ENCODE data around the gene TOPORS.

The TOPORS gene

DNA sequence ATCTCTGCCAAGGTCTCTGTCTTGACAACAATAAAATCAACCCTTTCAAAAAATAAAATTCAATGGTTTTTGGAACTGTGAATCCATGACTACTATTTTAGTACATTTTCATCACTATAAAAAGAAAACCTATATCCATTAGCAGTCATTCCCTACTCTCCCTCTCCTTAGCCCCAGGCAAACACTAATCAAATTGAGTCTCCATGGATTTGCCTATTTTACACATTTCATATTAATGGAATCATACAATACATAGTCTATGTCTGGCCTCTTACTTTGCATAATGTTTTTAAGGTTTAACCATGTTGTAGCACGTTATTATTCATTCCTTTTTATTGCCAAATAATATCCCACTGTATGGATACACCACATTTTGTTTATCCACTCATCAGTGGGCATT lies 50.5 kb downstream of the TOPORS start:
- DNase-seq, result no peak

DNA sequence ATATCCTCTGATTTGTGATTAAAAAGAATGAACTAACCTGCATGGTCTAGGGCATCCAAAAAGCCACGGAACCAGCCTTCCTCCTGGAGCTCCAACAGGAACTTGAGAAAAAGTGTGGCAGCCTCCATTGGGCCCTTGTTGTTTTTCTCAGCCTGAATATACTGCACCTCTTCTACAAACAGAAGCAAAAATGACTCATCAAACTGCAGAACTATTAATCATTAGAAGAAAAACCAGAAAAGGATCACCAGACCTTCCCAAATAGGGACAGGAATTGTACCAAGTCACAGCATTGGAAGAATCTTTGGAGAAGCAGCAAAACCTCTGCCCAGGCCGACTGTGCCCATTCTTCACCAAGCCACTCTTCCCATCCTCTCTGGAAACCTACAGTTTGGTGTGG lies 51.6 kb downstream of the TOPORS start:
- no peak for DNase-seq

DNA sequence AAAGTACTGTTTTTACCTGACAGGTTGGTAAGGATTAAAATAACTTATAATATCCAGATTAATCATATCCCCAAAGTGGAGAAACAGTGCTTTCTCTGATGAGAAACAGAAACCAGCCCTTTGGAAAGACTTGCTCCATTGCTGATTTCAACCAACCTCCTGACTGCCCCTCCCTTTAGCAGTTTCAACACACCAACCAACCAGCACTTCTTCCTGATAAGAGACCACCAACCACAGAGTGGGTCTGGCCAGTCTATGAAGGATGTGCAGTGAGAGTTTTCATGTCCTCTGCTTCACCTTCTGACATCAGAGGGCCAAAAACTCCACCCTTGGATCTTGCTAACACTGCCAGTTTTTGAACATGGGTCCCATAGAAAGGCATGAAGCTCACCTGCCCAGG lies 54.5 kb downstream of the TOPORS start:
- DNase-seq, result no peak

DNA sequence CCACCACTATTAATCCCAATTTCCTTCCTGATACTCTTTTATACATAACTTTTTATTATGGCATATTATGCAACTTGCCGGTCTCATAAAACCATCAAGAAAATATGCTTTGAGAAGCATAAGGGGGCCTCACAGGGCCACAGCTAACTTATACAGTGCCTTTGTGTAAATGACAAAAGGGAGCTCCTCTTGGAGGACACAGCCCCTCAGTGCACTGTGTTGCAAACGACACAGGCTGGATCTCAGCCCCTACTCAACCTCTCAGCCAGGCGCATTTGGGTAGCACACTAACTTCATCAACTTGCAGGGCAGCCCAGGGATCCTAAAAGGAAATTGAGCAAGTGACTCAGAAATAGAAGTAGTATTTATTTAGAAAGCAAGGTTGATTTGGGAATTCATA lies 61.8 kb downstream of the TOPORS start:
- DNase-seq, result no peak

Data from activated CD4-positive, alpha-beta T cell treated with anti-CD3 and anti-CD28 coated beads, Interleukin-2, Interleukin-6, amounts not matched to agents 100 ng/mL and 50 ng/mL, durations not matched to agents 16 hours and 8 hours (primary cell).